OCI-LY1 (cell line): Measurements from ENCODE around the gene TNNT2.

ENCODE experiments used
- EZH2 ChIP-seq: fragments of 200-600 bp; sonication (generic), shearing (Covaris generic); IDR thresholded peaks from 2 replicates; pipeline ENCODE4 v1.8.0; 2017; ENCODE audit warnings: borderline replicate concordance, mixed run types, mild to moderate bottlenecking, antibody characterized with exemption, low read length, moderate library complexity, mixed read lengths
- TF ChIP-seq, protein P1 (sequence below): fragments of 200-600 bp; sonication (generic), shearing (Covaris generic); IDR thresholded peaks from 2 replicates; pipeline ENCODE4 v1.5.1; 2017; ENCODE audit warnings: mild to moderate bottlenecking, antibody characterized with exemption, low read length, moderate library complexity, mixed read lengths

DNA sequence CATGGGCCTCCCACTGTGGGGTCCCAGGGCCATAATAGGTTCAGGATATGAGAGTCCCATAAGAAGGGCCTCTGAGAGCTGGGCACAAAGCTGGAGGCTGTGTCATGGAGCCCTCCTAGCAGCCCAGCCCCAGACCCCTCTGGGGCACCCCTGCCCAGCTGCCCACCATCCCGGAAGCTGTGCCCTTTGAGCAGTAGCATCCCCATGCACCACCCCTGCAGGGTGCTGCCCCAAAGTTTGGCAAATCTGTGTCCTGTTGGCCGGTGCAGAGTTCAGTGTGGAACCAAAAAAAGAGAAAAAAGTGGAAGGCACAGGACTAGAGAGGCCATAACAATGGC is 17.6 kb downstream of the TNNT2 start:
- TF ChIP-seq EZH2 = no peak
- TF ChIP-seq, protein P1, sequence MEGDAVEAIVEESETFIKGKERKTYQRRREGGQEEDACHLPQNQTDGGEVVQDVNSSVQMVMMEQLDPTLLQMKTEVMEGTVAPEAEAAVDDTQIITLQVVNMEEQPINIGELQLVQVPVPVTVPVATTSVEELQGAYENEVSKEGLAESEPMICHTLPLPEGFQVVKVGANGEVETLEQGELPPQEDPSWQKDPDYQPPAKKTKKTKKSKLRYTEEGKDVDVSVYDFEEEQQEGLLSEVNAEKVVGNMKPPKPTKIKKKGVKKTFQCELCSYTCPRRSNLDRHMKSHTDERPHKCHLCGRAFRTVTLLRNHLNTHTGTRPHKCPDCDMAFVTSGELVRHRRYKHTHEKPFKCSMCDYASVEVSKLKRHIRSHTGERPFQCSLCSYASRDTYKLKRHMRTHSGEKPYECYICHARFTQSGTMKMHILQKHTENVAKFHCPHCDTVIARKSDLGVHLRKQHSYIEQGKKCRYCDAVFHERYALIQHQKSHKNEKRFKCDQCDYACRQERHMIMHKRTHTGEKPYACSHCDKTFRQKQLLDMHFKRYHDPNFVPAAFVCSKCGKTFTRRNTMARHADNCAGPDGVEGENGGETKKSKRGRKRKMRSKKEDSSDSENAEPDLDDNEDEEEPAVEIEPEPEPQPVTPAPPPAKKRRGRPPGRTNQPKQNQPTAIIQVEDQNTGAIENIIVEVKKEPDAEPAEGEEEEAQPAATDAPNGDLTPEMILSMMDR = no peak
